Activated CD4-positive, CD25-positive, alpha-beta regulatory T cell treated with anti-CD3 and anti-CD28 coated beads, Interleukin-2, amount 50 U/mL, for 72 hours (primary cell): ENCODE measurements around the gene GRIK5.
A peak's percentile ranks its signal among the peaks of the same experiment; 100 is the strongest.

ENCODE experiments used
- DNase-seq: peaks from one replicate; pipeline ENCODE4 v3.0.0; 2021

The GRIK5 gene

GRCh38 chr19:41981724-41982123, 88.3 kb downstream of the GRIK5 start:
- DNase-seq: no peak

- no peak for DNase-seq
These were observed 91.5 kb downstream of the GRIK5 start for GRCh38 chr19:41978470-41978869.

- DNase-seq: no peak
These were observed 92.1 kb downstream of the GRIK5 start for GRCh38 chr19:41977916-41978315.

GRCh38 chr19:41974652-41975051, 95.4 kb downstream of the GRIK5 start:
- no peak for DNase-seq

GRCh38 chr19:41971363-41971762, 98.6 kb downstream of the GRIK5 start:
- DNase-seq: no peak

GRCh38 chr19:41969772-41970458, 100.1 kb downstream of the GRIK5 start:
- DNase-seq: no peak

- DNase-seq: no peak
These were observed 101.0 kb downstream of the GRIK5 start for GRCh38 chr19:41968751-41969595.

- no peak for DNase-seq
These were observed 102.8 kb downstream of the GRIK5 start for GRCh38 chr19:41967054-41967783.

GRCh38 chr19:41965106-41965505, 104.9 kb downstream of the GRIK5 start:
- no peak for DNase-seq

GRCh38 chr19:41960973-41961372, 109.0 kb downstream of the GRIK5 start:
- no peak for DNase-seq

- DNase-seq: peak; percentile 81
These were observed 110.7 kb downstream of the GRIK5 start, which contains the start of gene RABAC1 for GRCh38 chr19:41959056-41960053. TSS of gene RABAC1 (minus strand) at chr19:41959321. CDS start at chr19:41959292, 29 bp downstream.

GRCh38 chr19:41958367-41959055, 111.5 kb downstream of the GRIK5 start:
- peak; percentile 90 for DNase-seq

GRCh38 chr19:41957838-41958366, 112.1 kb downstream of the GRIK5 start:
- peak; percentile 51 for DNase-seq

- DNase-seq: no peak
These were observed 112.7 kb downstream of the GRIK5 start for GRCh38 chr19:41957161-41957837.

- DNase-seq: no peak
These were observed 113.4 kb downstream of the GRIK5 start for GRCh38 chr19:41956621-41957020.

- no peak for DNase-seq
These were observed 114.5 kb downstream of the GRIK5 start for GRCh38 chr19:41955521-41955920.

- peak; percentile 93 for DNase-seq
These were observed 118.3 kb downstream of the GRIK5 start for GRCh38 chr19:41951686-41952172.
